IPS DF 4.7 (cell line): ENCODE results near the gene TMEM119.
"Not testable (repeated sequence)": the region's sequence is repeated elsewhere in the genome, so short reads cannot be mapped to it uniquely, and the experiment has no call there.

ENCODE experiments used
- DNase-seq: peaks from one replicate; pipeline ENCODE4 v3.0.0-alpha.2; 2013; ENCODE audit warnings: low spot score; ENCODE audit errors: extremely low read depth

The TMEM119 gene

DNA sequence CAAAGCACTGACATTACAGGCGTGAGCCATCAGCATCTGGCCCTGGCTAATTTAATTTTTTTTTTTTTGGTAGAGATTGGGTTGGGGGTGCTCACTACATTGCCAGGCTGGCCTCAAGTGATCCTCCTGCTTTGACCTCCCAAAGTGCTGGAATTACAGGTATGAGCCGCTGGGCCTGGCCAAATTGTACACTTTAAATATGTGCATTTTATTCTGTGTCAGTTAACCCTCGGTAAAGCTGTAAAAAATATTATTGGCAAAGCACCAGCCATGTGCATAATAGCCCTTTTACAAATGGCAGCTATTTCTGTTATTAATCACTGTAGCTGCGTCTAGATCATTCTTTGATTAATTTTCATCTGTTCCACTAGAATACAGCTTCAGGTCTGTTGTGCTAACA is 12.0 kb downstream of the TMEM119 start:
- DNase-seq: no peak

DNA sequence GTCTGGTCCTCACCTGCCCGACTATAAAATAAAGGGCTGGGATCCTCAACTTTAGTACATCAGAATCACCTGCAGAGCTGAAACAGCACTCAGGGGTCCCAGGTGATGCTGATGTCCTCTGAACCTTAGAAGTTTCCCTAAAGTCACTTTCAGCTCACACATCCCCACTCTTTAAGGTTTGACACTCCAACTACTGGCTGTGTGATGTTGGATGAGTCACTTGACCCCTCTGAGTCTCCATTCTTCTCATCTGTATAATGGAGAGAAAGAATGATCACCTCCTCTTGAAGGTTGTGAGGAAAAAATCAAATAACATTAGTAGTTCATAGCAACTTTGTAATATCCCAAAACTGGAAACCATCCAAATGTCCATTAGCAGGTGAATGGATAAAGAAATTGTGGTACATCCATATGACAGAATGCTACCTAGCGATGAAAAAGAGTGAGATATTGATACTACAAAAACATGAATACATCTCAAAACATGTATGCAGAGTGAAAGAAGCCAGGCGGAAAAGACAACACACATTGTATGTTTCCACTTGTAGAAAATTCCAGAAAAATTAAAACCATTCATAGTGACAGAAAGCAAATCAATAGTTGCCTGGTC is 13.3 kb downstream of the TMEM119 start:
- DNase-seq: no peak

DNA sequence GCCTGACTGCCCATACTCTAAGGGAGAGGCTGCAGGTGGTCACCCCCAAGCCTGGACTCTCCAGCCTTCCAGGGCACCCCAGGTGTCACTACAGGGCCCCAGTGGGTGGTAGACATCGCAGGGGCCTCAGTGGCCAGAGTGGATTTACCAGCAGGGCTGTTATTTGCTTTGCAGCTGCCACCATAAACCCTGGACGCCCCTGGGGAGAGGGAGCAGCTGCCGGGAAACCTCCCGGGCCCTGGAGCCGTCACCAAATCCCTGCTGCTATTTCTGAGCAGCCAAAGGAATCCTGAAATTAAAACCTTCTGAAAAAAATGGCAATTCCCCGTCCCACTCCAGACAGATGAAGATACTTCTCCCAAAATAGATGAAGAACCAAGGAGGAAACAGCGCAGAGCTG is 13.9 kb downstream of the TMEM119 start:
- DNase-seq: no peak

DNA sequence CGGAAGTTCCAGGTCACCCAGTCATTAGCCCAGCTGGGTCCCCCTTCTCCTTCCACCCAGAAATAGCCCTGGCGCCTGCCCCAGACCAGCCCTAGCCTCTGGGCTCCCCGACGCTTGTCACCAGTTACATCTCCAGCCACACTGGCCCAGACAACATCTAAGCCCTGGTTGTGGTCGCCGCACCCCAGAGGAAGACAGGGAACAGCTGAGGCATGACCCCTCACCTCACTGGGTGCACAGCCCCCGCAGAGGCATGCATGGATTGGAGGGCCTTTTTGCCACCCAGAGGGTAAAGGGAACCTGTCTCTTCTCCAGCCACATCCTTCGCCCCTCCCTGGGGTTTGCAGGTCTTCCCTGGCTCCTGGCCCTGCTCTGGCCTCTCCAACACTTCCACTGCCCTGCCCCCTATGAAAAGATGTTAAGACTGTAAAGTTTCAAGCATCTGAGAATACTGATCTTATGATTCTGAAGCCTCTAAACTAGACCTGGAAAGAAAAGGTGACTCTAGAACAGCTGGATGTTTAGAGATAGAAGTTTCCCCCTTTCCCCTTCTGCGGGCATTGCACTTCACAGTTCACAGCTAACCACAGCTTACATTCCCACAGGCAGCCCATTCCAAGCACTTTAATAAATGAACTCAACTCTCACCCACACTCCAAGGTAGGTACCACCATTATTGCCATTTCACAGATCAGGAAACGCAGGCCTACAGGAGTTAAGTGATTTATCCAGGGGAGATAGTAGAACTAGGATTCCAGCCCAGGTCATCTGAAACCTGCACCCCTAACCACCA is 14.7 kb downstream of the TMEM119 start:
- DNase-seq: no peak

DNA sequence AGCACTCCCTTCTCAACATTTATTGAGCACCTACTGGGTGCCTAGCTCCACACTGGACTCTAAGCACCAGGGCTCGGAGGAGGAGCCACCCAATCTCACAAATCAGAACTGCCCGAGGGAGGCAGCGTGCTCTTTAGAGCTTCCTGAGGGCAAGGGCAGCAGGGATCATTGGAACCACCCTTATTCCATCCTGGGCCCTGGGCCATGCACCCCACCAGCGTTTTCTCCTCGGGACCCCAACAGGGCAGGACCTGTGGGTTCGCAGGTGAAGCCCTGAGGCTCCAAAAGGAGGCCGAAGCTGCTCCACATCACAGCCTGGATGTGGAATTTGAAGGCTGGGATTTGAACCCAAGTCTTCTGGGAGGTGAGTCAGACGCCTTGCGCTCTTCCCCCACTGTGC is 15.4 kb downstream of the TMEM119 start:
- DNase-seq: no peak

DNA sequence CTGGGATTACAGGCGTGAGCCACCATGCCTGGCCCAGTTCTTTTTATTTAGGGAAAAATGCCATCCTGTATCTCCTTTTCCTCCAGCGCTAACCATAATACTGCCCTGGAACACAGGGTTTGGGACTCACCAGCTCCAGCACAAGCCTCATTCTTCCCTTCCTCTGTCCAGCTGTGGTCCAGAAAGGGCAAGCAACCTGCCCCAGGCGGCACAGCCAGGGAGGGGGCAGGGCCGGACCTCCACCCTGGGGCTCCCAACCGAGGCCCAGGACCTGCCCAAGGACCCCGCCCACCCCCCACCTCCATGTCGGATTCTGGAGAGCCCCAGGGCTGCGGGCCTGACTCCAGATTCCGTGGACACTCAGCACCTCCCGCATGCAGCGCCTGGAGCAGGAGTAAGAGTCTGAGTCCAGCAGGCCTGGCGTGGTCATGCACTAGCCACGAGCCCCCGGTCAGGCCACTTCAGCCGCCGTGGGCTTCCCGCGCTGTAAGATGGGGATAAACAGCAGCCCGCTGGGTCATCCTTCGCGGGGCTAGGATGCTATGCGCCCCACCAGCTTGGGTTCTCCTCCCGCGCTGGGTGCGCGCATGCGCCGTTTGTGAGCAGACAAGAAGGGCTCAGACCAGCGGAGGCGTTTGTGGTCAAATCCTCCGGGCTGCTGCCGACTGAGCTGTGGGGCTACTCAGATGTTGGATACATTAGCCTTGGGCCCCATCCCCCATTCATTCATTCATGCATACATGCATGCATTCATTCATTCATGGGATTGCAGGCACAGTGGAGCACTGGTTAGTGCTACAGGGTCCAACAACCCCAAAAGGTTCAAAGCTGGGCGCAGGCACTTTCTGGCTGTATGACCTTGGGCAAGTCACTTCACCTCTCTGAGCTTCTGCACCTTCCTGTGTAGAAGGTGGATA is 16.3 kb downstream of the TMEM119 start:
- DNase-seq: no peak

DNA sequence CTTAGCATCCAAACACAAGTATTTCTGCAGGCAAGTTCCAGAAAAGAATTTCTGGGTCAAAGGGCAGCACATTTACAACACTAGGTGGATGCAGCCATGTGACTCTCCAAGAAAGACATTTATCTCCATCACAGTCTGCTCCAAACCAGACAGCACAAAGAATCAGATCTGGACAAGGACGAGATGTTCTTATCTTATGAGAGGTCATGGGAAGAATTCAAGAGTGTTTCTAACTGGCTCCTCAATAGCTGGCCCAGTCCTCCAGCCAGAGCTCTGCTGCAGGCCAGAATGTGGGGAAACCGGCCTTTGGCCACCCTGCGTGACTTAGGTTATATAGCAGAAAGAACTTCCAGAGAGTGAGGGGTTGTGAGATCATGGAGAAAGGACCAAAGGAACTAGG is 17.4 kb downstream of the TMEM119 start:
- no peak for DNase-seq

DNA sequence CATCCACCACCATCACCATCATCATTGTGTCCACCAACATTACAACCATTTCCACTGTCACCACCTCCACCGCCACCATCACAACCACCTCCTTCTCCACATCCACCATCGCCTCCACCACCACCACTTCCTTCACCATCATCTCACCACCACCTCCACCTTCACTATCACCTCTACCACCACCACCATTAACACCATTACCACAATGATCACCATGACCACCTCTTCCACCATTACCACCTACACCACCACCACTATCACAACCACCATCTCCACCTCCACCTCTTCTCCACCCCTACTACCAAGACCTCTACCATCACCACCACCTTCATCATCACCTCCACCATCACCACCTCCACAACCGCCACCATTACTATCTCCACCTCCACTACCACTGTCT is 19.1 kb downstream of the TMEM119 start:
- no peak for DNase-seq

DNA sequence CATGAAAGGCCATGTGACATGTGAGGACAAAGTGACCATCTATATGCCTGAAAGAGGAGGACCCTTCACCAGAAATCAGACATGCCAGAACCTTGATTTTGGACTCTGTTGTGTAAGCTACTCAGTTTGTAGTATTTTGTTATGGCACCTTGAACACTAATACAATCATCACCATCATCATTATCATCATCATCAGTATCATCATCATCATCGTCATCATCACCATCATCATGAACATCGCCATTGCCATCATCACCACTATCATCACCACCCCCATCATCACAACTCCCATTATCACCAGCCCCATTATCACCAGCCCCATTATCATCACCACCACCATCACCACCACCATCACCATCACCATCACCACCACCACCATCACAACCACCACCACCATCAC is 19.6 kb downstream of the TMEM119 start:
- DNase-seq: no peak

DNA sequence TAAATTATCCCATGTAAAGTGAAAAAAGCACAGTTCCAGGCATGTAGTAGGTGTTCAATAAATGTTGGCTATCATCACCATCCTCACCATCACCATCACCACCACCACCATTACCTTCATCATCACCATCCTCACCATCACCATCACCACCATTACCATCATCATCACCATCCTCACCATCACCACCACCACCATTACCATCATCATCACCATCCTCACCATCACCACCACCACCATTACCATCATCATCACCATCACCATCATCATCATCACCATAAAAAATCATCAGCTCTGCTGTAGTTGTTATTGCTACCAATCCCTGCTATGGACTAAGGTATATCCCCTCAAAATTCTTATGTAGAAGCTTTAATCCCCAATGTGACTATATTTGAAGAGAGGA is 20.4 kb downstream of the TMEM119 start:
- DNase-seq: no peak

DNA sequence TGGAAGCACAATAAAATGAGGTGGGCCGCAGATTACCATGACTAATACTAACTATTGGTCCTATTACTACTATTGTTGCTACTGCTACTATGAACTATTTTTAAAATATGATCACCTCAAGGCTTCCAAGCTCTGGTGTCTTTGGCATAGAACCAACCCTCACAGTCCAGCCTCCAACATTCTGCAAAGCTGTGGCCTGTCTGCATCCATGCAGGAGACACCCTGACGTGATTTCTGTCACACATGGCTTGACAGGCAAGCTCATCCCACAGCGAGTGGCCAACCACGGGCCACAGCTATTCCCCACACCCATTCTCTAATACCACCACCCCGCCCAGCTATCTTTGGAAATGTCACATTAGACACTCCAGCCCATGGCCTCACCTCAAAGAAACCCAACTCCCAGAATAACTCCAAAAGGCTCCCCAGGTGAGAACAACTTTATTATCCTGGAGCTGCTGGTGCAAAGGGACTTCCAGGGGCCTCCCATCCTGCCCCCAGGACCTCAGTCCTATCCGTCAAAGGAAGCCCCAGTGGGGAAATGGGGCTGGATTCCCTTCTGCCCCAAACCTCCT is 21.1 kb downstream of the TMEM119 start:
- no peak for DNase-seq

DNA sequence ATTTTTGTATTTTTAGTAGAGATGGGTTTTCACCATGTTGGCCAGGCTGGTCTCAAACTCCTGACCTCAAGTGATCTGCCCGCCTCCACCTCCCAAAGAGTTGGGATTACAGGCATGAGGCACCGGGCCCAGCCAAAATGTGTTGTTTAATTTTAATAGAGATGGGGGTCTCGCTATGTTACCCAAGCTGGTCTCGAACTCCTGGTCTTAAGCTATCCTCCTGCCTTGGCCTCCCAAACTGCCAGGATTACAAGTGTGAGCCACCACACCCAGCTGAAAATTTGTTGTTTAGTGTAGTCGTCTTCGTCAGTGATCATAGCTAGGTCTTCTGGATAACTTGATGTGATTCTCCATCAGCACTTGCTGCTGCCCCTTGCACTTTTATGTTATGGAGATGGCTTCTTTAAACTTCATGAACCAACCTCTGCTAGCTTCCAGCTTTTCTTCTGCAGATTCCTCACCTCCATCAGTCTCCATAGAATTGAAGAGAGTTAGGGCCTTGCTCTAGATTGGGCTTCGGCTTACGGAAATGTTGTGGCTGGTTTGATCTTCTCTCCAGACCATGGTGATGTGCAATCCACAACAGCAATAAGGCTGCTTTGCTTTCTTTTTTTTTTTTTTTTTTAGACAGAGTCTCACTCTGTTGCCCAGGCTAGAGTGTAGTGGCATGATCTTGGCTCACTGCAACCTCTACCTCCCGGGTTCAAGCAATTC is 22.5 kb downstream of the TMEM119 start:
- no peak for DNase-seq

DNA sequence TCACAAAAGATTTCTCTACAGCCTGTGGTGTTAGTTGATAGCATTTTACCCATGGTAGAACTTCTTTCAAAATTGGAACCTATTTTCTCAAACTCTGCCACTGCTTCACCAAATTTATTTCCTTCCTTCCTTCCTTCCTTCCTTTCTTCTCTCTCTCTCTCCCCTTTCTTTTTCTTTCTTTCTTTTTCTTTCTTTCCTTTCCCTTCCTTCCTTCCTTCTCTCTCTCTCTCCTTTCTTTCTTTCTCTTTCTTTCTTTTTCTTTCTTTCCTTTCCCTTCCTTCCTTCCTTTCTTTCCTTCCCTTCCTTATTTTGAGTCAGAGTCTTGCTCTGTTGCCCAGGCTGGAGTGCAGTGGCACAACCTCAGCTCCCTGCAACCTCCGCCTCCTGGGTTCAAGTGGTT is 23.6 kb downstream of the TMEM119 start:
- DNase-seq: not testable (repeated sequence)

DNA sequence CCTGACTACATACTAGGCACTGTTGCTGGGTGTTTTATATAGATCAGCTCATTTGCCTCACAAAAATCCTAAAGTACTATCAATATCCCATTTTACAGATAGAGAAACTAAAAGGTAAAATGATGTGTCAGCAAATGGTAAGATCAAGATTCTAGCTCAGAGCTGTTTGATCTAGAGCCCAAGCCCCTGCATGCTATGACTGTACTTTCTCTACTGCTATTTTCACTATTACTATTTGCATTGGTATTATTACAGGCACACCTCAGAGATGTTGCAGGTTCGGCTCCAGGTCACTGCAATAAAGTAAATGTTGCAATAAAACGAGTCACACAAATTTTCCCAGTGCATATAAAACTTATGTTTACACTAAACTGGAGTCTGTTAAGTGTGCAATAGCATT is 24.6 kb downstream of the TMEM119 start:
- no peak for DNase-seq

DNA sequence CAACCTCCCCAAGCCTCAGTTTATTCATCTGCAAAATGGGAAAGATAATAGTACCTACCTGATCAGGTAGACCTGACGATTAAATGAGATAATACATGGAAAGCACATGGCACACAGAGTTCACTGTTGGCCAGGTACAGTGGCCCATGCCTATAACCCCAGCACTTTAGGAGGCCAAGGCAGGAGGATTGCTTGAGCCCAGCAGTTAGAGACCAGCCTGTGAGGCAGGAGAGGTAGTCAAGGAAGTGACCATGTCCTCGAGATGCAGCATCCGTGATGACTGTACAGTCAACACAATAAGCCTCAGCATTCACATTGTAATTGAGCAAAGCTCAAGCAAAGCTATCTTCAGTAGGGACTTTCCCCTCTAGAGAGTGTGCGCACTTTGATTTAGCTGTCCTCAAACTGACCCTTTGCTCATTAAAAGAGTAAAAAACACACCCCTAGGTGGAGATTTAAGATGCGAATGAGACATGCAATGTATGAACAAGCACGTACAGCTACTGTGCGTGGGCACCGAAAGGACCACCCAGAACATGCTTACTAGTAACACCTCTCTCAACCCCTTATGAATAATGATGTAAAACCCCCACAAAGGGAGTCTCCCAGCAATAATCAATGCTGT is 25.6 kb downstream of the TMEM119 start:
- DNase-seq: no peak

DNA sequence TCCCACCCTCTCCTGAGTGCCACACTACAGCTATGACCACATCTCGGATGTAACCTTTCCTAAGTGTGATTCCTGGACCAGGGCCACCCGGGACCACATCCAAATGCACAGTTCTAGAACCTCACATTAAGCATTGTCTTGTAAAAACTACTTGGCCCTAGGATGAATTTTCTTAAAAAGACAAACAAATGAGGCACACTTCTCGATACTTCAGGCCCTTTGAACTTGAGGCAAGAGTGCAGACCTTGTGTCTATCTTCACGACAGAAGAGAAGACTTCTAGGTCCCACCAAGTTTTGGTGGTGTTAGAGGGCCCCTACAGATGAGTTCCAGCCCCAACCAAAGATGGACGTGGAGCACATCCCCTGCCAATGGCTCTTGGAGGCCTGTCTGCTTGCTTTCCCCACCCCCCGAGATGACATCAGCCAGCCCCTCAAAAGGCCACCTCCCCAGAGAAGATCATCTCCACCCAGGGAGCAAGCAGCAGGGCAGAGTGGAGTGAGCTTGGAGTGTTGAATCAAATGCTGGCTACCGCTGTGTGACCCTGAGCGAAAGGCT is 26.2 kb downstream of the TMEM119 start:
- DNase-seq: no peak

DNA sequence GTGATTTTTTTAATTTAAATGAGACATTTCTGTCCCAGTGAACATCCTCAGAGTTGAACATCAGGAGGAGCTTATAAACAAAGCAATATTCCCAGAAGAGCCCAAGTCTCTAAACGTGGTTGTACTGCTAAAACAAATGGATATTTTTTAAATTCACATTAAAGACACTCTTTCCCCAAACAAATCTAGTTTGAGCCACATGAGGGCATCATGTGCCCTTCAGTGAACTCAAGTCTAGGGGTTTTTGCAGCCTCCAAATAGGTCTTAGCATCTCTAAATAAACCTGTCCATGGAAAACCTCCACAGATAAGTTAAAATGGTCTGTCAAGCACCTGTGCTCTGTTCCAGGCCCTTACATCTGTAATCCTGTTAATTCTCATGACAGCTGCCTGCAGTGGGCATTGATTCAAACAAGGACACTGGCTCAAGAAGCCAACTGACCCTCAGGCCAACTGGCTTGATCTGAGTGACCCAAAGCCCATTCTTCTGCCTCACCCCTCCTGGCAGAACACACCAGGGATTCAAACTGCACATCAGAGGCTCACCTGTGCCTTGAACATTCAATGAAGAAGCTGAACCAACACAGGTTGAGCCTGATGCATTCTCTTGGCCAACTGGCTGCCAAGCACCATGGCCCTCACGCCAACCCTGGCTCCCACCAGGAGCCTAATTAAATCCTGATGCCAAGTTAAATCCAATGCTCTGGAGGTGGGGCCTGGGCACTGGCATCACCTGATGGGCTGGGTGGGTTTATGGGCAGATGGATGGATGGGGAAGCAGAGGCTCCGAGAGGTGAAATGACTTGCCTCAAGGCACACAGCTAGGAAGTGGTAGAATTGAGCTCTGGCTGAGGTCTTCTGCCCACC is 26.9 kb downstream of the TMEM119 start:
- no peak for DNase-seq

DNA sequence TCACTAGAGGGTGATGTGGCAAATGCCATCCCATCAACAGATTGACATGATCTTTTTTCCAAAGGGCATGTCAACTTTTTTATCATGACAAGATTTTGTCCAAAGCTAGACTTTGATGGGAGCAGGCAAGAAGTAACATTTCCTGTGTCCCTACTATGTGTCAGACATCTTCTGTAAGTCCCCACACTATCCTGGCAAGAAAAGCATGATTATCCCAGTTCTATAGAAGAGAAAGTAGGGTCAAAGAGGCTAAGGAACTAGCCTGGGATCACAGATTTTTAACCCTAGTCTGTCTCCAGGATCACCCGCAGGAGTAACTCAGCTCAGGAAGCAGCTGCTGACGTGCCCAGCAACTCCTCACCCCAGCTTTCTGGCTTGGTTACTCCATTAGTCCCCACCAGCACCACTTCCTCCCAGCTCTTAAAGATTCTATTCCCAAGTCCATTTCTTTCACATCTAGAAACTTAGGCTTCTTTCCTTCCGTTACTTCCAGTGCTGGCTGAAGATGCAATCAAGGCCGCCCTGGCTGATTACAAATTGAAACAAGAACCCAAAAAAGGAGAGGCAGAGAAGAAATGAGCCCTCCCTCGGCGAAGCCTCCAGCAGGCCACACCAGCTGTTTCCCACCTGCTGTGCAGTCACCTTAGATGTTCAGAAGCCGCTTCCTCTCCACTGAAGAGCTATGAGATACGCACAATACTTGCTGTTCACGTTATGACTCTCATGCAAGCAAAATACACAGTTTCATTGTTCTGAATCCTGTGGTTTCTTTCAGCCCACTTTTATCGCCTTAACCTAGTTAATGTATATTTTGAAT is 29.3 kb downstream of the TMEM119 start:
- DNase-seq: no peak
